ENCODE data around the gene GTSE1.

The GTSE1 gene

DNA sequence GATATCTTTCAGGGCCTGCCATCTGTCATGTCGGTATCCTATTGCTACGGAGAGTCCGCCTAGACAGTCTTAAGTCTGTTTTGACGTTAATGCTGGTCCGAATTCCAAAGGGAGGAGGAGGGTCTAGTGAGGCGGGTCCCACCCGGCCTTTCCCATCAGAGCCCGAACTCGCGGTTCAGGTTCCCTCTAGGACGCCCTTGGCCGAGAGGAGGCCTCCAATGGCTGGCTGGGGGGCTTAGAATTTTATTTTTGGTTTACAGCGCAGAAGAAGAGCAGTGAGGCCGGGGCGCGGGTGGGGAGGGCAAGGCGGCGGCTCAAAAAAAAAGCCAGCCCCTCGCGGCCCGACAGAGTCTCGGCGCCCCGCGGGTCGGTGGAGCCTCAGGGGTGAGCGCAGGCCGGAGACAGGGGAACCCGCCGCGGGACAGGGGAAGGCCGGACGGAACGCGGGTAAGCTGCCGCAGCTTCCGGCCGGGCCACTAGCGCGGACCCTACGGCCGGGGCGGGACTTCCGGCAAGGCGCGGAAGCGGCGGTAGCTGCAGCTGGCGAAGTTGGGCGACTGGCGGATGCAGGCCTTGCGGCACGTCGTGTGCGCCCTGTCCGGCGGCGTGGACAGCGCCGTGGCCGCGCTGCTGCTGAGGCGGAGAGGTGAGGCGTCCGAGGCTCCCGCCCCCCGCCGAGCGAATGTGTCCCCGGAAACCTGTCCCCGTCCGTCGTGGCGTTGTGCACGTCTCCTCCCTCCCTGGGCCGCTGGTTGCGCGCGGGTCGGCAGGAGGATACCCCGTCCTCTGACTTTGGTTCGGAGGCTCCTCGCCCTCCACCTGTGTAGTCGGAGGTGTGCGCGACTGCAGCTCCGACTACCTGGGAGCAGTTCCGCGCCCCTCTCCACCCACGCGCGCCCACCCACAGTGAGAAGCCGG is 38.8 kb downstream of the GTSE1 start, which contains the start of gene TRMU:
TRMU (plus strand) TSS at position 514 of the 918 bp plus-strand sequence; CDS start at position 565, 51 bp downstream.
- TF ChIP-seq, protein P1, sequence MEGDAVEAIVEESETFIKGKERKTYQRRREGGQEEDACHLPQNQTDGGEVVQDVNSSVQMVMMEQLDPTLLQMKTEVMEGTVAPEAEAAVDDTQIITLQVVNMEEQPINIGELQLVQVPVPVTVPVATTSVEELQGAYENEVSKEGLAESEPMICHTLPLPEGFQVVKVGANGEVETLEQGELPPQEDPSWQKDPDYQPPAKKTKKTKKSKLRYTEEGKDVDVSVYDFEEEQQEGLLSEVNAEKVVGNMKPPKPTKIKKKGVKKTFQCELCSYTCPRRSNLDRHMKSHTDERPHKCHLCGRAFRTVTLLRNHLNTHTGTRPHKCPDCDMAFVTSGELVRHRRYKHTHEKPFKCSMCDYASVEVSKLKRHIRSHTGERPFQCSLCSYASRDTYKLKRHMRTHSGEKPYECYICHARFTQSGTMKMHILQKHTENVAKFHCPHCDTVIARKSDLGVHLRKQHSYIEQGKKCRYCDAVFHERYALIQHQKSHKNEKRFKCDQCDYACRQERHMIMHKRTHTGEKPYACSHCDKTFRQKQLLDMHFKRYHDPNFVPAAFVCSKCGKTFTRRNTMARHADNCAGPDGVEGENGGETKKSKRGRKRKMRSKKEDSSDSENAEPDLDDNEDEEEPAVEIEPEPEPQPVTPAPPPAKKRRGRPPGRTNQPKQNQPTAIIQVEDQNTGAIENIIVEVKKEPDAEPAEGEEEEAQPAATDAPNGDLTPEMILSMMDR (IDR thresholded peaks at IDR 0.05; ENCODE audit: poor library complexity, severe bottlenecking), result no peak
- H3K36me3 ChIP-seq (ENCODE audit: low read depth), result peaks cover 36% of the 10 kb centered on the region
- H3K4me1 ChIP-seq (ENCODE audit: insufficient read depth, poor library complexity, severe bottlenecking), result peaks cover 3% of the 10 kb centered on the region
- no peaks in the 10 kb centered on the region for H3K9me3 ChIP-seq (ENCODE audit: severe bottlenecking)
- peak; percentile 93 for ATAC-seq (ENCODE audit: low read depth)
- peak within 1 kb of the TSS; percentile 97 for H3K4me3 ChIP-seq (ENCODE audit: severe bottlenecking)
- peak within 1 kb of the TSS; percentile 54 for H3K27ac ChIP-seq (ENCODE audit: poor library complexity, severe bottlenecking)
- no peak for DNase-seq (ENCODE audit: low spot score)
- no peaks in the 10 kb centered on the region for H3K27me3 ChIP-seq (ENCODE audit: insufficient read depth, poor library complexity, severe bottlenecking)

DNA sequence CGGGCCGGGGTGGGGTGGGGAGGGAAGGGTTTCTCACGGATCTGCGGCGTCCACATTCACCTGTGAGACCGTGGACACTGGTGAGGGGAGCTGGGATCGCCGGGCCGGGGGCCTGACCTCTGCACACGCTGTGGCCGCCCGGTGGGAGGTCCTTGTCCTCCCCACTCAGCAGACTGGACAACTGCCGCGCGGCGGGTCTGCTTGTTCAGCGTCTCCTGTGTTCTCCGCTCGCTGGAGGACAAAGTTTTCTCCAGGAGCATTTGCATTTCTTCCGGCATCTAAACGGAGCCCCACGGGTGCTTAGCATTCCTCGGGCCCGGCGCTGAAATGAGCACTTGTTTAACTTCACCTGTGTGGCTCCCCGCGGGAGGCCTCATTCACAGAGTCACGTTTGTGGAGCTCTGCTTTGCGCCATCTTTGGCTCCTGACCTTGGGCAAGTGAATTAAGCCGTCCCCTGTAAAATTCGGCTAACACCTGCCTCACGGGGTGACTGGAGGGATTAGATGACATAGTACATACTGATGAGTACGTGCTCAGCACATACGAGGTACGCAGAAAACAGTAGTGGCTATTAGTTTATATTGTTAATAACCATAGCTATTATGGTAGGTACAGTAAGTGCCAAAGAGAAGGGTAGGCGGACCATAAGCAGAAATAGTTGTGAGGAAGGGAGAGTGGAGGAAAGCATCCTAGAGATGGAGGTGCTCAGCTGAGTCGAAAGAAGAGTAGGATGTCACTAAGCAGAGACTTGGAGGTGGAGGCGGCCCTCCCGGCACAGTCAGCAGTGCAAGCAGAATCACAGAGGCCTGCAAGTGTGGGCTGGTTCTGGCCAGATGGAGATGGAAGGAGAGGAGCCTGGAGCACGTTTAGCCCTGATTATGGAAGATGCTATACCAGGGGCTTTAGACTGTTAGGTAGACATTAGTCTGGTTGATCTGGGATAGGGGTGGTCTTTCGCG is 39.7 kb downstream of the GTSE1 start:
- Histone ChIP-seq H3K4me1 (ENCODE audit: insufficient read depth, poor library complexity, severe bottlenecking) (peaks cover 3% of the 10 kb centered on the region), H3K36me3 (ENCODE audit: low read depth) (peaks cover 38% of the 10 kb centered on the region), H3K27me3 (ENCODE audit: insufficient read depth, poor library complexity, severe bottlenecking) (no peaks in the 10 kb centered on the region), H3K9me3 (ENCODE audit: severe bottlenecking) (no peaks in the 10 kb centered on the region), H3K4me3 (ENCODE audit: severe bottlenecking) (peak overlapping the region; percentile 97), H3K27ac (ENCODE audit: poor library complexity, severe bottlenecking) (peak overlapping the region; percentile 54)
- TF ChIP-seq, protein P1 (IDR thresholded peaks at IDR 0.05; ENCODE audit: poor library complexity, severe bottlenecking), result no peak
- peak; percentile 8; the same call in 1 of the 3 replicates for ATAC-seq (ENCODE audit: low read depth)
- no peak for DNase-seq (ENCODE audit: low spot score)

DNA sequence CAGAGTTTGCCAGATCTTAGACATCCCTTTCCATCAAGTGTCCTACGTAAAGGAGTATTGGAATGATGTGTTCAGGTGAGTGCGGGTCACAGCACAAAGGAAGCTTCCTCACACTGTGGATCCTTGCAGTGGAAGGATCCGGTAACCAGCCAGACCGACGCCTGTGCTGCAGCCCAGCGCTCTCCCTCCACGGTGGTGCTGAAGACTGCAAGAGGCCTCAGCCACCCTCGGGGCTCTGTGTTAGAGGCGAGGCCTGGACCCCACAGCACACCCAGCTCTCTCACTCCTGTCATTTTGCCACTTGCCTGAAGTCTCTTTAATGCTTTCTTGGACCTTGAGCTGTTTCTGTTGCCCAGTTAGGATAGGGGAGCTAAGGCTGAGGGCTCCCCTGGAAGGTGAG is 41.2 kb downstream of the GTSE1 start:
- no peak for ATAC-seq (ENCODE audit: low read depth)
- peaks cover 53% of the 10 kb centered on the region for H3K36me3 ChIP-seq (ENCODE audit: low read depth)

DNA sequence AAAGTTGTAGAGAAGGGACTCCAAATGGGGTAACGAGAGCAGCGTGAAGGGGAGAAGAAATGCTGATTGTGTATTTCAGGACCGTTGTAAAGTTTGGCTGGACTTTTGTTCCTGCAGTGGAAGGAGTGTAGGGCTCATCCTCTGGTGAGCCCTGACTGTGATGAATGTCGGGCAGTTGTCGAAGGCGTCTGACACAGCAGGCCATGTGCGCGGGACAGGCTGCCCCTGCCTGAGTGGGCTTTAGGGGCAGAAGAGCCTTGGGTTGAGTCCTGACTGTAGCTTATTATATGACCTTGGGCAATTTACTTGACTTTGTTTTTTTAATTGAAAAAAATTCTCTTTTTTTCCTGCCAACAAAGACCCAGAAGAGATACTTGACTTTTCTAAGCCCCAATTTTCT is 42.0 kb downstream of the GTSE1 start:
- Histone ChIP-seq H3K27ac (ENCODE audit: poor library complexity, severe bottlenecking) (no peak overlapping the region), H3K9me3 (ENCODE audit: severe bottlenecking) (no peaks in the 10 kb centered on the region), H3K4me3 (ENCODE audit: severe bottlenecking) (no peak overlapping the region), H3K27me3 (ENCODE audit: insufficient read depth, poor library complexity, severe bottlenecking) (no peaks in the 10 kb centered on the region), H3K36me3 (ENCODE audit: low read depth) (peaks cover 57% of the 10 kb centered on the region), H3K4me1 (ENCODE audit: insufficient read depth, poor library complexity, severe bottlenecking) (peaks cover 3% of the 10 kb centered on the region)
- ATAC-seq (ENCODE audit: low read depth) (no peak), DNase-seq (ENCODE audit: low spot score) (no peak)
- TF ChIP-seq, protein P1 (IDR thresholded peaks at IDR 0.05; ENCODE audit: poor library complexity, severe bottlenecking), result no peak

More for the DNA sequence above, 41.2 kb downstream of the GTSE1 start:
- DNase-seq (ENCODE audit: low spot score), result no peak
- H3K4me3 ChIP-seq (ENCODE audit: severe bottlenecking), result no peak overlapping the region
- peaks cover 3% of the 10 kb centered on the region for H3K4me1 ChIP-seq (ENCODE audit: insufficient read depth, poor library complexity, severe bottlenecking)
- no peak overlapping the region for H3K27ac ChIP-seq (ENCODE audit: poor library complexity, severe bottlenecking)
- no peaks in the 10 kb centered on the region for H3K27me3 ChIP-seq (ENCODE audit: insufficient read depth, poor library complexity, severe bottlenecking)
- no peaks in the 10 kb centered on the region for H3K9me3 ChIP-seq (ENCODE audit: severe bottlenecking)
- TF ChIP-seq, protein P1 (IDR thresholded peaks at IDR 0.05; ENCODE audit: poor library complexity, severe bottlenecking), result no peak

Measured in RWPE2 (cell line).